Neural cell (in vitro differentiated cells): ENCODE results near the gene RPL35A.

ENCODE experiments used
- CTCF ChIP-seq: fragments of 450-650 bp; IDR thresholded peaks from 2 replicates; pipeline ENCODE4 v1.5.1; 2014; ENCODE audit warnings: antibody characterized with exemption, mild to moderate bottlenecking, moderate library complexity; ENCODE audit not compliant: poor library complexity, severe bottlenecking
- POLR2AphosphoS5 ChIP-seq: IDR thresholded peaks from 2 replicates; pipeline ENCODE4 v1.6.1; 2012

GRCh38 chr3:197970588-197970987, 20.6 kb downstream of the RPL35A start:
- TF ChIP-seq CTCF = no peak
- no peak for TF ChIP-seq POLR2AphosphoS5
